Right lobe of liver (tissue), 4 donors: Measurements from ENCODE around the gene MCRS1.

Experiments used
- CTCF ChIP-seq, 4 donors: fragments of 200-600 bp in 3 of 4; fragments of 450-650 bp in 1 of 4; IDR thresholded peaks; one replicate each; pipeline versions ENCODE4 v1.5.1 to v1.8.0; 2016 to 2022; ENCODE audit warnings: antibody characterized with exemption in 4 of 4, mild to moderate bottlenecking in 2 of 4
- POLR2A ChIP-seq: fragments of 450-650 bp; IDR thresholded peaks from one replicate; pipeline ENCODE4 v1.6.1; 2017; ENCODE audit warnings: antibody characterized with exemption, mild to moderate bottlenecking
- donor health status: DM: no; HTN: no; CAD: no.
- donor health status: DM: no; HTN: no; CAD: no.
- donor health status: DM: no; HTN: yes; CAD: no.

- TF ChIP-seq CTCF (IDR thresholded peaks at IDR 0.05) (no peak), POLR2A (no peak)
Observed at GRCh38 chr12:49542592-49543160, 25.3 kb downstream of the MCRS1 start.
